ENCODE results near the gene SCAP. TPM values are rescaled to one million over a fixed set of nuclear protein-coding genes. Genes with fewer than 3 reads are reported as not detected.
"Not testable (repeated sequence)": the region's sequence is repeated elsewhere in the genome, so short reads cannot be mapped to it uniquely, and the experiment has no call there.

SCAP gene
- total and polyA plus RNA-seq, 9 donors = 41.0 to 63.1 (median 48.8) TPM

DNA sequence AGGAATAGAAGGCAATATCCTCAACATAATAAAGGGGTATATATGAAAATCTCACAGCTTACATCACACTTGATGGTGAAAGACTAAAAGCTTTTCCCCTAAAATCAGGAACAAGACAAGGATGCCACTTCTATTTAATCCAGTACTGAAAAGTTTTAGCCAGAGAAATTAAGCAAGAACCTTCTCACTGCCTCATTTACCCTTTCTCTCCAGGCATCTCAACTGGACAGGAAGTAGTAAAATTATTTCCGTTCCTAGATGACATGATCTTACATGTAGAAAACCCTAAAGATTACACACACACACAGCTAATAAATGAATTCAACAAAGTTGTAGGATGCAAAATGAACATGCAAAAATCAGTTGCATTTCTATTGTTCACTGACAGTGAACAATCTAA, 11.2 kb downstream of the SCAP start:
- no peak for DNase-seq
- H3K36me3 ChIP-seq (ENCODE audit: control insufficient read depth, insufficient read depth, low read length) = no peaks in the 10 kb centered on the region
- no CpG with 5 or more reads among the region's 1 CpG for whole genome bisulfite sequencing (ENCODE audit: insufficient coverage)
- H3K4me3 ChIP-seq (ENCODE audit: low read length) = no peak overlapping the region
- no peaks in the 10 kb centered on the region for H3K4me1 ChIP-seq (ENCODE audit: control insufficient read depth, insufficient read depth, low read length)
- no peak overlapping the region for H3K27ac ChIP-seq (ENCODE audit: low read length)
- H3K9me3 ChIP-seq (replicated peaks; ENCODE audit: control insufficient read depth, low read depth, low read length) = no peaks in the 10 kb centered on the region
- no peaks in the 10 kb centered on the region for H3K27me3 ChIP-seq (ENCODE audit: control insufficient read depth, insufficient read depth, low read length)

DNA sequence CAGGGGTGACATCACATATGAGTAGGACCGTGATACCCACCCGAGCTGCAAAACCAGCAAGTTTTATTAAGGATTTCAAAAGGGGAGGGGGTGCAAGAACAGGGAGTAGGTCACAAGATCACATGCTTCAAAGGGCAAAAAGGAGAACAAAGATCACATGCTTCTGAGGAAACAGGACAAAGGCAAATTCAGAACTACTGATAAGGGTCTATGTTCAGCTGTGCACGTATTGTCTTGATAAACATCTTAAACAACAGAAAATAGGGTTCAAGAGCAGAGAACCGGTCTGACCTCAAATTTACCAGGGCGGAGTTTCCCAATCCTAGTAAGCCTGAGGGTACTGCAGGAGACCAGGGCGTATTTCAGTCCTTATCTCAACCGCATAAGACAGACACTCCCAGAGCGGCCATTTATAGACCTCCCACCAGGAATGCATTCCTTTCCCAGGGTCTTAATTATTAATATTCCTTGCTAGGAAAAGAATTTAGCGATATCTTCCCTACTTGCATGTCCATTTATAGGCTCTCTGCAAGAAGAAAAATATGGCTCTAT, 16.1 kb downstream of the SCAP start:
- not testable (repeated sequence) for H3K36me3 ChIP-seq (ENCODE audit: control insufficient read depth, insufficient read depth, low read length); DNase-seq; H3K27me3 ChIP-seq (ENCODE audit: control insufficient read depth, insufficient read depth, low read length)

DNA sequence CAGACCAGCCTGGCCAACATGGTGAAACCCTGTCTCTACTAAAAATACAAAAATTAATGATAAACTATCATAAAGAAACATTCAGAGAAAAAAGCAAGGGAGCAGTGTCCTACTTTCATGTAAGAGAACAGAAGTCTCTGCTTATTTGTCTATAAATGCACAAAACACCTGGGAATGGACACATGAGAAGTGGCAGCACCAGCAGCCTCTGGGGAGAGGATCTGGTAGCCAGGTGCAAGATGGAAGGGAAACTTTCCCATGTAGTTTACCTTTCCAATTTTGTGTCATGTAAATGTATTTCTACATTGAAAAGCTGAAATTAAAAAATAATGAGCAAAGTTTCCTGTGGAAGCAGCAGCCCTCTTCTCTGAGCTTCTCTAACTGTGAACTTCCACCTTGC, 18.8 kb downstream of the SCAP start:
- no peak overlapping the region for H3K27ac ChIP-seq (ENCODE audit: low read length)
- no peaks in the 10 kb centered on the region for H3K4me1 ChIP-seq (ENCODE audit: control insufficient read depth, insufficient read depth, low read length)
- DNase-seq = no peak

More for the DNA sequence above, 16.1 kb downstream of the SCAP start:
- not testable (repeated sequence) for H3K4me3 ChIP-seq (ENCODE audit: low read length); H3K27ac ChIP-seq (ENCODE audit: low read length); H3K9me3 ChIP-seq (replicated peaks; ENCODE audit: control insufficient read depth, low read depth, low read length); H3K4me1 ChIP-seq (ENCODE audit: control insufficient read depth, insufficient read depth, low read length)
- WGBS (ENCODE audit: insufficient coverage) = 92% methylated on average over 5 of the region's 9 CpGs

DNA sequence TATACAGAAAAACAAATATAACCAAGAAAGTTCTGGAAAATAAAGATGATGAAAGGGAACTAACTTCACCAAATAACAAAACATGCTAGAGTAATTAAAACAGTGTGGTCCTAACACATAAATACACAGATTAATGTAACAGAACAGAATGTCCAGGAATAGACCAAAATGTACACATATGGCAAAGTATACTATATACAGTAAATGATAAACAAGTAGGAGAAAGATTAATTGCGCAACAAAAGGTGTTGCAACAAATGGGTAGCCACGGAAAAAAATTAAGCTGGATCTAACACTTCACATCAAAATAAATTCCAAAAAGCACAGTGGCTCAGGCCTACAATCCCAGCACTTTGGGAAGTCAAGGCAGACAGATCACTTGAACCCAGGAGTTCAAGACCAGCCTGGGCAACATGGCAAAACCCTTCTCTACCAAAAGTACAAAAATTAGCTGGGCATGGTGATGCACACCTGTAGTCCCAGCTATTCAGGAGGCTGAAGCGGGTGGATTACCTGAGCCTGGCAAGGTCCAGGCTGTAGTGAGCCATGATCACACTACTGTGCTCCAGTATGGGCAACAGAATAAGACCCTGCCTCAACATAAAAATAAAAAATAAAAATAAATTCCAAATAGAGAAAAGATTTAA, 19.8 kb downstream of the SCAP start:
- H3K9me3 ChIP-seq (replicated peaks; ENCODE audit: control insufficient read depth, low read depth, low read length) = peaks cover 3% of the 10 kb centered on the region
- no peaks in the 10 kb centered on the region for H3K27me3 ChIP-seq (ENCODE audit: control insufficient read depth, insufficient read depth, low read length)
- WGBS (ENCODE audit: insufficient coverage) = no CpG with 5 or more reads among the region's 3 CpGs
- no peaks in the 10 kb centered on the region for H3K4me1 ChIP-seq (ENCODE audit: control insufficient read depth, insufficient read depth, low read length)
- H3K27ac ChIP-seq (ENCODE audit: low read length) = no peak overlapping the region
- no peak for DNase-seq
- no peak overlapping the region for H3K4me3 ChIP-seq (ENCODE audit: low read length)
- peaks cover 4% of the 10 kb centered on the region for H3K36me3 ChIP-seq (ENCODE audit: control insufficient read depth, insufficient read depth, low read length)

More for the DNA sequence above, 18.8 kb downstream of the SCAP start:
- H3K4me3 ChIP-seq (ENCODE audit: low read length) = no peak overlapping the region
- peaks cover 3% of the 10 kb centered on the region for H3K9me3 ChIP-seq (replicated peaks; ENCODE audit: control insufficient read depth, low read depth, low read length)
- H3K36me3 ChIP-seq (ENCODE audit: control insufficient read depth, insufficient read depth, low read length) = peaks cover 4% of the 10 kb centered on the region
- H3K27me3 ChIP-seq (ENCODE audit: control insufficient read depth, insufficient read depth, low read length) = no peaks in the 10 kb centered on the region

DNA sequence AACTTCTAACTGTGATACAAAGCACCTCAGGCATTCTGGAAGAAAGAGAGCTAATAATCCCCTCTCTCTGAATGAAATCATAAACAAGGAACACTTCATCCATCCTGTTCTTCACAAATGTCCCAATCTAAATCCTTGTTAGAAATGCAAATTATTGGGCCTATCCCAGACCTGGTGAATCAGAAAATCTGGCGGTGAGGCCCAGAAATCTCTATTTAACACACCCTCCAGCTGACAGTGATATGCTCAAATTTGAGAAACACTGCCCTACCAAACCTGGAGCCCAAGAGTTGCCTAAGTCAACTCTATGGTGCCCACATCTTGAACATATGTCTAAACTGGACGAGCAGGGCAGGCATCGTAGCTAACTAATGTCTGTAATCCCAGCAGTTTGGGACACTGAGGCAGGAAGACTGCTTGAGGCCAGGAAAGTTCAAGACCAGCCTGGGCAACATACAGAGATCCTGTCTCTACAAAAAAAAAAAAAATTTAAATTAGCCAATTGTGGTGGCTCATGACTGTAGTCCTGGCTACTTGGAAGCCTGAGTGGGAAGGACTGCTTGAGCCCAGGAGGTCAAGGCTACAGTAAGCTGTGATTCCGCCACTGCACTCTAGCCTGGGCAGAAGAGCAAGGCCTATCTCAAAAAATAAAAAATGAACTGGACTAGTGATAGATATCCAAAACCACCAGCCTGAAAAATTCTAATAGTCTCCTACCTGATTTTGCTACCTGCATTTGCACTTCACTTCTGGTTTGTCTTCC, 23.1 kb downstream of the SCAP start:
- no peaks in the 10 kb centered on the region for H3K27me3 ChIP-seq (ENCODE audit: control insufficient read depth, insufficient read depth, low read length)
- no peak overlapping the region for H3K27ac ChIP-seq (ENCODE audit: low read length)
- no peaks in the 10 kb centered on the region for H3K36me3 ChIP-seq (ENCODE audit: control insufficient read depth, insufficient read depth, low read length)
- no peaks in the 10 kb centered on the region for H3K4me1 ChIP-seq (ENCODE audit: control insufficient read depth, insufficient read depth, low read length)
- DNase-seq = no peak
- no peaks in the 10 kb centered on the region for H3K9me3 ChIP-seq (replicated peaks; ENCODE audit: control insufficient read depth, low read depth, low read length)
- no peak overlapping the region for H3K4me3 ChIP-seq (ENCODE audit: low read length)
- 63% methylated on average over 3 of the region's 4 CpGs for WGBS (ENCODE audit: insufficient coverage)

DNA sequence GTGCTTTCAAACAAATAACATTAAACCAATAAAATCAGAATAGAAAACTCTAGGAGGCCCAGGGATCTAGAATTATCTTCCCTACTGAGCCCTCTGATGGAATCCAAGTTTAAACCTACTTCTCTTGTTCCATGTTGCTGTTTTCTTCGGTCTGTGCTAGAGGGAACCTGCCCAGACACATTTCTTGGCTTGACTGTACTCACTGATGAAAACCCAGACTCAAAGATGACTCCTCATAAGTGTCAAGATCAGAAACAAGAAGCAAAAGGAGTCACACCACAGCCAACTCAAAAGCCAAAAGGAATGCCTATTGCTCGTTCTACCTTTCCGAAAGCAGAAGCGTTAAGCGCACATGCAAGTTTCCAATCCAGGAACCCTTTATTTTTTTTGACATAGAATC, 31.6 kb downstream of the SCAP start:
- Histone ChIP-seq H3K27ac (ENCODE audit: low read length) (peak overlapping the region; percentile 86), H3K4me3 (ENCODE audit: low read length) (no peak overlapping the region), H3K4me1 (ENCODE audit: control insufficient read depth, insufficient read depth, low read length) (peaks cover 19% of the 10 kb centered on the region), H3K36me3 (ENCODE audit: control insufficient read depth, insufficient read depth, low read length) (peaks cover 15% of the 10 kb centered on the region), H3K27me3 (ENCODE audit: control insufficient read depth, insufficient read depth, low read length) (no peaks in the 10 kb centered on the region), H3K9me3 (replicated peaks; ENCODE audit: control insufficient read depth, low read depth, low read length) (no peaks in the 10 kb centered on the region)
- 86% methylated on average over 5 of the region's 5 CpGs for WGBS (ENCODE audit: insufficient coverage)
- no peak for DNase-seq

DNA sequence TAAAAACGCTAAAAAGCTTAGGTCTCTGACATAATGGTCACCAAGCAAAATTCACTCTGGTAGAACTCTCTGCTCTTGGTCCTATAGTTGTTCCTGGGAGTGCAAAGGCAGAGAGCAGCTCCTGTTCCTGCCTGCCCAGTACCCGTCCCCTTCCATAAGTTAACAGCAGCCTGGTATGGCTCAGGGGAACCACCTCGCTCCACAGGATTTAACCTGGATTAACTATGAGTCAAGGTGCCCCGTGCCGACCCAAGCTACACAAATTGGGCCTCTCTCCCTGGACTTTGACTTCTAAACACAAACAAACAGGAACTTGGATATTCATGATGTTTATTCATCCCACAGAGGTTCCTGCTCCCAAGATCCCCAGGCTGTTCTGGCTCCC, 32.1 kb downstream of the SCAP start:
- H3K4me3 ChIP-seq (ENCODE audit: low read length) = no peak overlapping the region
- DNase-seq = no peak
- 80% methylated on average over 1 of the region's 5 CpGs for WGBS (ENCODE audit: insufficient coverage)
- H3K9me3 ChIP-seq (replicated peaks; ENCODE audit: control insufficient read depth, low read depth, low read length) = no peaks in the 10 kb centered on the region
- peaks cover 15% of the 10 kb centered on the region for H3K36me3 ChIP-seq (ENCODE audit: control insufficient read depth, insufficient read depth, low read length)
- H3K27ac ChIP-seq (ENCODE audit: low read length) = peak overlapping the region; percentile 86
- H3K4me1 ChIP-seq (ENCODE audit: control insufficient read depth, insufficient read depth, low read length) = peaks cover 19% of the 10 kb centered on the region
- no peaks in the 10 kb centered on the region for H3K27me3 ChIP-seq (ENCODE audit: control insufficient read depth, insufficient read depth, low read length)

DNA sequence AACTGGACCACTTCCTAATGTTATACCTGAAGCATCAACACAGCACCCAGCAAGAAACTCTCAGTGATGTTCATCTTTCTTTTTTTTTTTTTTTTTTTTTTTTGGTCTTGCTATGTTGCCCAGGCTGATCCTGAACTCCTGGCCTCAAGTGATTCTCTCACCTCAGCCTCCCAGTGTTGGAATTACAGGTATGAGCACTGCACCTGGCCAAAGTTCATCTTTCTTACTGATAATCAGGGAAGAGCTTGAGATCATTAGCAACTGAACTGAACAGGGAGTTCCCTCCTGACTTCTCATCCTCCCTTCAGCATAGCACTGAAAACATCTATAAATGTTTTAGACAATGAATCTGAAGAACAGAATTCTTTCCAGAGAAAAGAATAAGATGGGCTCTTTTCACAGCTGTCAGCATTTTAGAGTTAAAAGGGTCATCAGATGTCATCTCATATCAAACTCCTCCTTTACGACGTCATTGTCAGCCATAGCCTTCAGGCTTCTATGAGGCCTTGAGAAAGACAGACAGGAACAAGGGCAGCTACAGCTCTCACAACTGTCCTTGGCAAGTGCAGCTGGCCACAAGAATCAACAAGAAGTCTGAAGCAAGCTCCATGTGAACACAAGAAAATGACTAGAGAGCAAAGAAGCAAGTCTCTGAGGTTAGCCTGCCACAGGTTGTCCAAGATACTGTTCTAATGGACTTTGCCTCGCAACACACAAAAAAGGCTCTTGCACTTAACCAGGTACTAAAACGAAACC, 33.8 kb downstream of the SCAP start:
- Histone ChIP-seq H3K4me1 (ENCODE audit: control insufficient read depth, insufficient read depth, low read length) (peaks cover 19% of the 10 kb centered on the region), H3K27ac (ENCODE audit: low read length) (peak overlapping the region; percentile 77), H3K4me3 (ENCODE audit: low read length) (no peak overlapping the region), H3K27me3 (ENCODE audit: control insufficient read depth, insufficient read depth, low read length) (no peaks in the 10 kb centered on the region), H3K36me3 (ENCODE audit: control insufficient read depth, insufficient read depth, low read length) (peaks cover 15% of the 10 kb centered on the region), H3K9me3 (replicated peaks; ENCODE audit: control insufficient read depth, low read depth, low read length) (no peaks in the 10 kb centered on the region)
- peak; percentile 22 for DNase-seq
- 79% methylated on average over 2 of the region's 4 CpGs for WGBS (ENCODE audit: insufficient coverage)

DNA sequence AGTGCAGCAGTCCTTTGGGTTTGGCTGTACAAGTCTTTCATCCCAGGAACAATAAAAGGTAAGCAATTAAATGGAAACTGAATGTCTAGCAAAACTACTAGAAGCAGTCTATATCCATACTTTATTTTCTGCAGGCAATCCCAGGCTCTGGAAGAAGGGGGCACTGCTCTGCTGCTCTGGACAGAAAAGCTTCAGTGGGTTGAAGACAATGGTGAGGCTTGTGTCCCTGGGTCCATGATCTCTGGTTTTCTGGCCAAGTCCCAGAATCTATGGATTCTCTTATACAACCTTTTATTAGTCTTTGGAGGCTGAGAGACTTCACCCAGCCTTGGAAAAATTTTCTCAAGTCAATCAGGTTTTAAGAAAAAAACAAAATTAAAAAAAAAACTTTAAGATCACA, 35.6 kb downstream of the SCAP start:
- H3K9me3 ChIP-seq (replicated peaks; ENCODE audit: control insufficient read depth, low read depth, low read length) = no peaks in the 10 kb centered on the region
- H3K4me1 ChIP-seq (ENCODE audit: control insufficient read depth, insufficient read depth, low read length) = peaks cover 19% of the 10 kb centered on the region
- H3K4me3 ChIP-seq (ENCODE audit: low read length) = no peak overlapping the region
- H3K27ac ChIP-seq (ENCODE audit: low read length) = no peak overlapping the region
- no peaks in the 10 kb centered on the region for H3K27me3 ChIP-seq (ENCODE audit: control insufficient read depth, insufficient read depth, low read length)
- H3K36me3 ChIP-seq (ENCODE audit: control insufficient read depth, insufficient read depth, low read length) = peaks cover 15% of the 10 kb centered on the region
- DNase-seq = no peak

DNA sequence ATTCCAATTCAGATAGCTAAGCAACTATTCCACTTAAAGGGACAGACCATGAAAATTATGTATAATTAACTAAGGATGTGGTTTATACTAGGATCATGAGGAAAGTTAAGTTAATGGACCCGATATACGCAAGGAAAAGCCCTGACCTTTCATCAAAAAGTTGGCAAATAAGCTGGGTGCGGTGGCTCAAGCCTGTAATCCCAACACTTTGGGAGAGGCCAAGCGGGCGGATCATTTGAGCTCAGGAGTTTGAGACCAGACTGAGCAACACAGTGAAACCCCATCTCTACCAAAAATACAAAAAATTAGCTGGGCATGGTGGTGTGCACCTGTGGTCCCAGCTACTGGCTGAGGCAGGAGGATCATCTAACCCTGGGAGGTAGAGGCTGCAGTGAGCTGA, 39.6 kb downstream of the SCAP start:
- DNase-seq = no peak
- H3K4me3 ChIP-seq (ENCODE audit: low read length) = no peak overlapping the region
- no peaks in the 10 kb centered on the region for H3K27me3 ChIP-seq (ENCODE audit: control insufficient read depth, insufficient read depth, low read length)
- no peaks in the 10 kb centered on the region for H3K4me1 ChIP-seq (ENCODE audit: control insufficient read depth, insufficient read depth, low read length)
- no peaks in the 10 kb centered on the region for H3K9me3 ChIP-seq (replicated peaks; ENCODE audit: control insufficient read depth, low read depth, low read length)
- H3K36me3 ChIP-seq (ENCODE audit: control insufficient read depth, insufficient read depth, low read length) = peaks cover 45% of the 10 kb centered on the region
- H3K27ac ChIP-seq (ENCODE audit: low read length) = no peak overlapping the region
- WGBS (ENCODE audit: insufficient coverage) = 92% methylated on average over 5 of the region's 5 CpGs
